HG02610 (cell line): Measurements from ENCODE around the gene CAMSAP1.

Experiments
- ATAC-seq: cut with Tn5 transposase; IDR thresholded peaks from one replicate; pipeline ENCODE4 v1.9.1; 2021; ENCODE audit warnings: mild to moderate bottlenecking, moderate library complexity; ENCODE audit not compliant: unreplicated experiment

CAMSAP1 gene

DNA sequence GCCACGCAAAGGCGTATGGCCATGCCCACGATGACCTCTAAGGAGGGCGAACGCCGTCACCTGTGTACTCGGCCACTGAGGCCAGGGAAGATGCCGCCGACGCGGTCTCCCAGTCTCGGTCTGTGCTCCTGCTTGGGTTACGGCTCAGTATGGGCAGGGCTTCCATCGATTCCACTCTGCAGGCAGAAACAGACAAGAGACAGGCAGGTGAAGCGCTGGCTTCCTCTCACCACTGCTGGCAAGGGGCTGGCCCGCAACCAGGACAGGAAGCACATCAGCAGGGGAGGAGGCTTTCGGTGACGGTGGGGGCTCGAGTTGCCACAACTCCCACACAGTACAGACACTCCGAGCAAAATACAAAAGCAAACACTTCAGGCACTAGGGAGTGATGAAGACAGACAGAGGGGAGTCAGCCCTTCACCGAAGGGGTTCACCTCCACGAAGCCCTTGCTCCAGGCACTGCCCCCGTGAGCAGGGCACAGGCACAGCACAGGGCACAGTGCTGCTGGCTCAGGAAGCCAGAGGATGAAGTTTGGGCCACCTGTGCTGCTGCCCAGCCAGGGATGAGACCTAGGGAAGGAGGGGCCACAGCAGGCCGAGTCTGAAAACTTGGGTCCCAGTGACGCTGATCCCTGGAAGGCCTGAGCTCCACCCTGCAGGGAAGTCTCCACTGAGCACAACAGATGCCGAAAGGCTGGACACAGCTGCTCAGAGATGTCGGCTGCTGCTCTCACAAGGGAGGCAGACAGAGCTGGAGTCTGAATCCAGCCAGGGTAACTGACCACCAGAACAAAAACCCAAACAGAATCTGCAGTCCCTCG is 91.3 kb downstream of the CAMSAP1 start:
- no peak for ATAC-seq

DNA sequence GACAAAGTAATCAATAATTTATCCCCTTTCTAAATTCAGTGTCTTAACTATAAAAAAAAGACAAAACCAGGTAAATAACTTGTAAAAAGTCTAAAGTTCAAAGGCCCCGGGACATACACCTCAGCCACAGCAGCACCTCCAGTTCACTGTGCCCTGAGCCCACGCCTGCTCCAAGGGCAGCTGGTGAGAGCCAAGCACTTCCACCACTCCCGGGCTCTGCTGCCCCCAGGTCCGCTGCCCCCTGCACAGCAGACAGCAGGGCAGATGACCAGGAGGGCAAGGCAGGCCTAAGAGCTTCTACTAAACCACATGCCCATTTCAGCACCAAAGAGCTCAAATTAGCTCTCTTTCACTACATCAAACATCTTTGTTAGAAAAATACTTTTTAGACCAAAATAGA is 91.9 kb downstream of the CAMSAP1 start:
- no peak for ATAC-seq

DNA sequence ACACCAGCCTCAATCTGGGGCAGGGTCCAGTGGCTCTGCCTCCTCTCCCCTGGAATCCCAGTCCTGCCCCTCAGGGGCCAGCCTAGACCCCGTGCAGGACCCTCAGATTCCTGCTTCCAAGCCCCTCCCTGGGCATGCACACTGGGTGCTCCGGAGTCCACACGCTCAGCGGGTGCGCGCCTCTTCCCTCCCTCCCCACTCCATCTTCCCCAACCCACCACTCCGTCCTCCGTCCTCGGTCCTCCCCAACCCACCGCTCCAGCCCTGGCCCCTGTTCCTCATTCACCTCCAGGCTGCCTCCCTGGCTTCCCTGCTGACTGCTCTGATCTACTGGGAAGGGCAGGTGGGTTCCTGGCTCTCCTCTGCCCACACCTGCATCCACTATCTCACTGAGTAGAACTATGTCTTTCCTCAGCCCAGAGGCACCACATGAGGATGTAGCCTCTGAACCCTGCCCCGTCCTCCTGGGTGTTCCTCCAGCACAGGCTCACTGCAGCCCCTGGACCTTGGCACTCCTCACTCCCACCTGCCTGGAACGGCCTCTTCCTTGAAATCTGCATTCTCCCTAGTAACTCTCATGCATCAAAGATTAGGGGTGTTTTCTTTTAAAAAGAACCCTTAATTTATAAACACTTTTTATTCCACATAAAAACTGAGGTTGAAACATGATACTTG is 92.8 kb downstream of the CAMSAP1 start:
- ATAC-seq: no peak

DNA sequence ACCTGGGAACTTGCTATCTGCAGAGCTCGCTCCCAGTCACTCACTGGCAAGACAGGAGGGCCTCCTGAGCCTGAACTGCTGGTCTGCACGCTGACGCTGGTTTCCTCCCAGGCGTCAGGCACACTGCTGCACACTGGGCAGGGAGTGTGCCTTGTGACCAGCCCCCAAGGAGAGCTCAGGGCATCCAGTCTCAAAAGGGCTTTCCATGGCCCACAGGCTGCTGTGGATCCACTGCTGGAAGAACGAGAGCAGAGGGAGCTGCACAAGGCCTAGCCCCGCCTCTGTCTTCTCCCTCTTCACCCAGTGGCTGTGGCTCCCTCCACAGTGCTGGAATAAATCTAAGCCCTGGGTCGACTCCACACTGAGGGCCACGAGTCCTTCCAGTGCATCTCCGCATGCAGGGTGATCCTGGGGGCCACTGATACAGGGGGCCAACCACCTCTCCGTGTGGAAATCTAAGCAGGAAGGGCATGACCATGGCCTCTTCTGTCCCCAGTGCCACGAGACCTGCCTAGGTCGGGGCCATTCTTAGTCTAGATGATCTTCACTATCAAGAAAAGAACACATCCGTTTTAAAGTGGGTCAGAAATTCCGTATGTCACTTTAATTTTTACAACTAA is 93.6 kb downstream of the CAMSAP1 start:
- ATAC-seq: no peak

DNA sequence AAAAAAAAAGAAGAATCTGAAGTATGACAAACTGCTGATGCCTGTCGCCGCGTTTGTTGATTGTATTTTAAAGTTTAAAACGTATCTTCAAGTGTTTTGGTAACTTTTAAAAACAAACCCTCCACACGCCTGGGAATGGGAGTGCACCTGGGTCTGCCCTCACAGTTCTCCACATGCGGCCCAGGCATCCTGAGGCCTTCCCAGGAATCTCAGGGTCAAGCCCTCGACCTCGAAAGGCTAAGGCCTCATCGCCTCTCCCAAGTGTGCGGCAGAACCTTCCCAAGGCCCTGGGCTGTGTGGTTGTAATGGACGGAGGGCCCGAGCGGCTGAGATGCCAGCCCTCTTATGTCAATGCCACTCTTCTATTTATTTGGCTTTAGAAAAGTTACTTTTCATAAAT is 94.4 kb downstream of the CAMSAP1 start:
- ATAC-seq: no peak

DNA sequence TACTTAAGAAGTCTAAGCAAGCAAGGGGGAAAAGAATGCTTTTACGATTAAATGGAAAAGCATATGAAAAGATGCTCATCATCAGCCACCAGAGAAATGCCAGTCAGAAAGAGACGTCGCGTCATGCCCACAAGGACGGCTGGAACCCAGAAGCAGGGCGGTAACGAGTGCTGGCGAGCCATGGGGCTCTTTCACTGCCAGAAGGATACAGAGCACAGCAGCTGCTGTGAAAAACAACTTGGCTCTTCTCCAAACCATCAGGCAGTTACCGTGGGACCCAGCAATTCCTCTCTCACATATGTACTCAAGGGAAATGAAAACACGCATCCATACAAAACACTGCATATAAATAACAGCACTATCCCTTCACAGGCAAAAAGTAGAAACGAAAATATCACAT is 95.5 kb downstream of the CAMSAP1 start:
- no peak for ATAC-seq

DNA sequence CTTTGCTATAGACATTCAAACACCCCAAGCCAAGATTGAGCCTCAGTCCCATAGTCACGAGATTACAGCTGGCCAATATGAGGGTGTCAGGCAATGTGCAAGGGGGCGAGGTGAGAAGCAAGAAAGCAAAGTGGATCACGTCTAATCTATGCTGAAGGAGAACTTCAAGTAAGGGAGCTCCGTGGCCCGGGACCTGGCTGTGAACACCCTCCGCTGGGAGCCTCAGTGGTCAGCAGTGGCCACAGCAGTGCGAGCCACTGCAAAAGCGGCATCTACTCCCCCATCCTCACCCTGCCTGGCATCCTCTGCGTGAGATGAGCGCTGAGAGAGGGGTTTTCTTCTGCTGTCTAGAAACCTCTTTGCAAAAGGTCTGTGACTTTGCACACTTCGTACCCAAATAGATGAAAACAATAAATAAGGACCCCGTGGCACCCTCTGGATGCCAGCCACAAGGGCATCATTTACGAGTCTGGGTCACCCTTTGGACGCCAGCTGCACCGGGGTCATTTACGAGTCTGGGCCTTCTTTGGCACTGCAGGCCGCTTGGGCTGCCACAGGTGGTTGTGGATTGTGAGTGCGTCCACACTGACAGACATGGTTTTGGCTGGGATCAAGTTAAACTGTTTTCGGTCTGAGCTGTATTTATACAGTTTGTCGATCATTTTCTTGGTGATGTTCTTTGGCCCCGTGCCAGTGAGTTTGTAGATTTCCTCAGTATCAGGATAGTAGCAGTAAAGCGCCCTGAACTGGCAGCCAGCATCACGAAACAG is 96.4 kb downstream of the CAMSAP1 start:
- ATAC-seq: no peak

DNA sequence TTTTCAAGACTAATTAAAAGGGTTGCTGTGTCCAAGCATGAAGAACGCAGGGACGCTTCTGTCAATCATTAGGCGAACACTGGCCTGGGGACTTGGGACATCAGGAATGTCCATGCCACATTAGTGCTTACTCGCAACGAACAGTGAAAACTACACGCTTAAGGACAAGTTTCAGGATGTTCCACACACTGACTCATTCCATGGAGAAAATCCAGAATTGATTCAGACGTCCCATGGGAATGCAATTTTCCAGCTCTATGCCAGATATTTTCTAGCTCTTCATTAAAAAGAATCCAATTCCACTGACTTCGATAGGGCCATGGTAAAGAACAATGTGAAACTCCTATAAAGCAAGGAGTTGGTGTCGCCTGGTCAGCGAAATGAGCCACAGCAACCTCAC is 98.2 kb downstream of the CAMSAP1 start:
- no peak for ATAC-seq

DNA sequence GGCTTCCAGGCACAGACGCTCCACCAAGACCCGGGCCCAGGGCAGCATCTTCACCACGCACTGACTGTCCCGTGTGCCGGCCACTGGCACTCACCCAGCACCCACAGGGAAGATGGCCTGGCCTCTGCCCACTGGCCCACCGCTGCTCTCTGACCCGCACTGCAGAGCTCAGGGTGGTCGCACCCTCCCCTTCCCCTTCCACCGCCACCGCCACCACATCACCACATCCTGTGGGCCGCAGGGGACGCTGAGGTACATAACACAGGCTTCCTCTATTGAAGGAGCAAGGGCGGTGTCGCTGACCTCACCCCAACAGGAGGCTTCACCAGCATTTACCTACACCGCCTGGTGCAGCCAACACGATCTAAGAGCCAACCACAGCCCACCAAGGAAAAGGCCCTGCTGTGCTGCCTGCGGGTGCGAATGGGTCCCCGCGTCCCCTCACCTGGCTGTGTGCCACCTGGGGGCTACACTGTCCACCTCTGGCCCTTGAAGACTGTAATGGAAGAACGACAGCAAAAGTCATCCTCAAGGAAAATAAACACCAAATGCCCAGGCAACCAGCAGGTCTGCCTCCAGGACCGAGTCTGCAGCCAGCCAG is 101.8 kb downstream of the CAMSAP1 start:
- no peak for ATAC-seq

DNA sequence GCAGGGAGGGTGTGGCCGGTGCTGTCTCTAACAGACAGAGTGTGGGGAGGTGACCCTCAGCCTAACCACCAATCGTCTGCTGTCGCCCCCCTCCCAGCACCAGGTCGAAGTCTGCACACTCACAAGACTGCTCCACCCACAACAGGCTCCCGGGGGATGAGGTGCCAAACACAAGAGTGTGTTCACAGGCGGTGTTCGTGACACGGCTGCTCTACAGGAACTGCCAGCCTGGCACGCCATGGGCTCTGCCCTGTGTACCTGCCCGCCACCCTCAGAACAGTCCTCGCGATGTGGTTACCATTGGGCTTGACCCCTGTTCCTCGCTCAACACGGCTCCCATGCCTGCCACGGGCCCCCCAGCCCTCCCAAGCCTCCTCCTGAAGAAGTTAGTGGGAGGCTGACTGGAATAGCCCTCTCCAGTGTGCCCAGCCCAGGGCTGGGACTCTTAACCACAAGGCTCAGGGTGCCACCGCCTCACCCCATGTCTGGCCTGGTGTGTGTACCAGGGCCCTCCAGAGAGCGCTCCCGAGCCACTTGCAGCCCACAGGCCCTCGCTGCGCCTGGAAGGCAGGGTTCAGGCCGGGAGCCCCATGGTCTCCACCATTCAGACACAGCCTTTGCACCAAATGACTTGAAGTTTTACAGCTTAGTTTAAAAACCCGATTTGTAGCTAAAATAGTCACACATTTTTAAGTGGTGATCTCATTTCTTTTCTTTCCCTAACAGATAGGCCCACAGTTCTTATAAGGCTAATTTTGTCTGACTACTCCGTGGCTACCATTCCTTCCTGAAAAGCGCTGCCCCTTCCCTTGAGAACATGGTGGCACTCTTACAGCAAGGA is 102.5 kb downstream of the CAMSAP1 start:
- ATAC-seq: no peak

DNA sequence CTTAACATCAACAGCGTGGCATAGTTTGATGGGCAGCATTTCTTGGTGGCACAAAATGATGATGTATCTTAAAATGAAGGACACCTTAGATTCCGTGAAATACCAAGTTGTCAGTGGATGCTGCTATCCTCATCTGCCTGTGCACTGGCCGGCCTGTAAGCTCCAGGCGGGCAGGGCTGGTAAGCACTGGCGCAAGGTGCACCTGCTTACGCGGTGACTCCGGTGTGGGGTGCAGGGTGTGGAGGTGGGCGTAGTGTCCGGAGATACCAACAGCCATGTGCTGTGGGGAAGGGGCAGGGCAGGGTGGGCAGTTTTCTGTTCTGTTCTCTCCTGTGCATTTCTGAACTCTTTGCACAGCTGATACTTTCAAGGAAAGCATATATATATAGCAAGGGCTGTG is 103.9 kb downstream of the CAMSAP1 start:
- ATAC-seq: no peak

DNA sequence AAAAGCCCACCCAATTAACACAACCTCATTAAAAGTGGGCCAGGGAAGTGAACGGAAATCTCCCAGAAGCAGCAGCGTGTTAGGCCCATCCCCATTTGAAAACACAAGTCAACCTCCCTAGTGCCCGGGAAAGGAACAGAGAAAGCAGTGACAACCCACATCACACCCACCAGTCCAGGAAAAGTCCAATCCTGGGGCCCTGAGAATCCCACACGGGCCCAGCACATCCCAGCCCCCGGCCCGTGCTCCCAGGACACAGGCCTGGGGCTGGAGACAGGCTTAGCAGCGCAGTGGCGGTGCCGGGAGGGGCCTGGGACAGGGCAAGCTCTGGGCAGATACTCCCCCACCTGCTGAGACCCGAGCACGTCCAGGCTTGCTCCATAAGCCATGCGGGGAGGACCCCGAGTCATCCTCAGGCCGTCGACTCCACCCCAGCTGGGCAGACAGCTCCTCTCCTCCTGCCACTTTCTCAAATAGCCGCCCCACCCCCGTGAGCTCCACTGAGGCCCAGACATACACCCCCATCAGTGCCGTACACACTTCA is 104.4 kb downstream of the CAMSAP1 start:
- ATAC-seq: no peak

DNA sequence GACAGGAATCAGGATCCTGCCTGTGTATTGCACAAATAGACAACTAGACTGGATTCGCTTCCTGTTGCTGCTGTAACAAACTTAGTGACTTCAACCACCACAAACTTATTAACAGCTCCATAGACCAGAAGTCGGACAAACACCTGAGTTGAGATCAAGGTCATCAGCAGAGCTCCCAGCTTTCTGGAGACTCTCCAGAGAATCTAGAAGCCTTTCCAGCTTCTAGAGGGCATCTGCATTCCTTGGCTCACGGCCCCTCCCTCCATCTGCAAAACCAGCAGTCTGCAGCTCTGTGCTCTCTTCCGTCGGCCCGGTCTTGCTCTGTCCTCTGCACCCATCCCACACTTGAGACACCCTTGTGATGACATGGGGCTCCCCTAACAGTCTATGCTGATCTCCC is 106.3 kb downstream of the CAMSAP1 start:
- no peak for ATAC-seq

DNA sequence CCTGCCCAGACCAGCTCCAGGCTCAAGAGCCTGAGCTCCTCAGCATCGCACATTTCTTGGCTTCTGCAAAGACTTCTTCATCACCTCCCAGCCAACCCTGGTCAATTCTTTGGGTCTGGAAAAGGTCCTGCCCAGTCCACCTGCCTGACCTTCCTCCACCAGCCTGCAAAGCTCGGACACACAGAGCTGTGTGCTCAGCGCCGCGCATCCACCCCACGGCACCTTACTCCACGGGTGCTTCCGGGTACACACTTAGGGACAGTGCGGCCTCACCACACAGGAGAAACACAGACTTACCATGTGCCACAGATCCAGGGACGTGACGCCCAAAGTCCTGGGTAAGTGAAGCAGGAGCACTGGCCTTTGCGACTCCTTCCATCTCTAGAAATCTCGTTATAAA is 108.1 kb downstream of the CAMSAP1 start:
- no peak for ATAC-seq

DNA sequence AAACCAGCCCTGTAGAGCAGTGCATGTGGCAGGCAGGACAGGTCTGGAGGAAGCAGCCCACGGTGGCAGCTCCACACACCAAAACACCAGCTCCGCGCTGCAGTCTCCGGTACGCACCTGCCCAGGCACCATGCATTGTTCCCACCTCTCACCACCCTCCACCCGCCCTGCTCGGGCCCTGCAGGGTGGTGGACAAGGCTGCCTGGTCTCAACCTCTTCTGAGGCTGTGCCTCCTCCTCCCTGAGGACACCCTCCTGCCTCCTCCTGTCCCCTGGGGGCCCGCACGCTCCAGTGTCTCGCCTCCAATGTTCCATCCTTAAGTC is 109.1 kb downstream of the CAMSAP1 start:
- ATAC-seq: no peak

DNA sequence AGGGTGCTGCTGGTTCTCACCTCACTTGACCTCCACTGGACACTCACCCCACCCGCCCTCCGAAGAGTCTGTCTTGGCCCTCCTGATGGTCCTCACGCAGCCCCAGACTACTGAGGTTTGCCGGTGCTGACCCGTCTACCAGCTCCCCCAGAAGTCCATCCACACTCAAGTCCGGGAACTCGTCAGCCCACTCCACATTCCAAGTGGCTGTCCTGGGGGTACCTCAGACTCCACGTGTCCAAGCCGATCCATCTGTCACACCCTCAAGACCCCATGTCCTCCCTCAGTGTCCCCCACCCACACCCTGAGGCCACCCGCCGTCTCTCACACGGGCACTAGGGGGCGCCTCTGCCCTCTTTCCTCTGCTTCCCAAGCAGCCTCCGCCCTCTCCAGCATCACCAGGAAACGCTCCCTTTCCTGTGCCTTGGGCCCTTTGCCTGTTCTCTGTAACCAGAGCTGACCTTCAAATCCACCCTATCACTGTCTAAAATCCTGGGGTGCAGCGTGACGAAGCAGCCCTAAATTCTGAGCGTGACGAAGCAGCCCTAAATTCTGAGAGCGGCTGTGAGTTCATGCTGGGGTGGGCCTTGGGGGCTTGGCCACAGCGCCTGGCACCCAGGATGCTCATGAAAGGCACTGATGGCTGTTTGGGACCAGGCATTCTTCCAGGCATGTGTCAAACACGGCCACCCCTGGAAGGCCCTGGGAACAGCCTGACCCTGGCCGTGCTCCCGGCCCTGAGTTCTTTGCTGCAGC is 109.7 kb downstream of the CAMSAP1 start:
- no peak for ATAC-seq

DNA sequence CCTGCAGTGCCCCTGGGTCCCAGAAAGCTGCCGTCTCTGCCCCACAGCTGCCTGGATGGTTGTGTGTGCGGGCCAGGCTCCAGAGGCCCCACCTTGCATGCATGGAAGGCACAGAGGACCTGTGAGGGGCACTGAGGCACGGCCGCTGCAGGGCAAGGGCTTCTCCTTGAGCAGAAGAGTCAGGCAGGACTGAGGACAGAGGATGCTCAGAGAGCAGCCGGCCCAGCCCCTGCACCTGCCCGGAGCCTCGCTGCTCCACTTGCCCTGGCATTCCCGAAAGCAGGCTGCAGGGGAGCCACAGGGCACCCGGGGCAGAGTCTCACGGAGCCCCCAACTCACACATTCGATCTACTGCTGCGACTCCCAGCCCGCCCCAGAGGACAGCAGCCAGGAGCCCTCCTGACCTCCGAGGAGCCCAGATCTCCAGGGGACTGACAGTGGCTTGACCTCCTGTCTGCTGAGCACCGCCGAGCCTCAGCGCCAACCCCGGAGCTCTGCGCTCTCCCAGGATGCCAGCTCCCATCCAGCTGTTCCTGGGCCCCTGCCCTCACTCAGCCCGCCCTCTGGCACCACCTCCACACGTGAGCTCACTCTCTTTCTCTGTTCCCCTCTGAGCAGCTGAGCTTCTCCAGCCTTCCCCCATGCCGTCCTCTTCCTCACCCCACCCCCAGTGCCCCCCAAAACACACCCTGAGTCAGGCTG is 110.4 kb downstream of the CAMSAP1 start:
- no peak for ATAC-seq

DNA sequence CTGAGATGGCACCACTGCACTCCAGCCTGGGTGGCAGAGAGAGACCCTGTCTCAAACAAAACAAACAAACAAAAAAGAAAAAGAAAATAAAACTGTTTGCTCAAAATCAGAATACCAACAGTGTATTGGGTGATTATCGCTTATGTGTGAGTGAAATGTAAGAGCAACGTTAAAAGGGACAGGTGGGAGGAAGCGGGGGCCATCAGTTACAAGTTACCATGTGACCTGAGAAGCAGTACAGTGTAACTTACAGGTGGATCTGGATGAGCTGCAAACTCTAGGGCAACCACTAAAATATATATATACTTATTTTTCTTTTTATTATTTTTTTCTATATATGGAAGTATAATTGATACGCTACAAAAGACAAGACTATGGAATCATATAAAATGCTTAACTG is 112.0 kb downstream of the CAMSAP1 start:
- no peak for ATAC-seq
